GM19043 (cell line): ENCODE results near the gene FGFR4.

Experiments
- ATAC-seq: cut with Tn5 transposase; IDR thresholded peaks from one replicate; pipeline ENCODE4 v1.9.1; 2021; ENCODE audit warnings: low read depth; ENCODE audit not compliant: unreplicated experiment

FGFR4 gene

DNA sequence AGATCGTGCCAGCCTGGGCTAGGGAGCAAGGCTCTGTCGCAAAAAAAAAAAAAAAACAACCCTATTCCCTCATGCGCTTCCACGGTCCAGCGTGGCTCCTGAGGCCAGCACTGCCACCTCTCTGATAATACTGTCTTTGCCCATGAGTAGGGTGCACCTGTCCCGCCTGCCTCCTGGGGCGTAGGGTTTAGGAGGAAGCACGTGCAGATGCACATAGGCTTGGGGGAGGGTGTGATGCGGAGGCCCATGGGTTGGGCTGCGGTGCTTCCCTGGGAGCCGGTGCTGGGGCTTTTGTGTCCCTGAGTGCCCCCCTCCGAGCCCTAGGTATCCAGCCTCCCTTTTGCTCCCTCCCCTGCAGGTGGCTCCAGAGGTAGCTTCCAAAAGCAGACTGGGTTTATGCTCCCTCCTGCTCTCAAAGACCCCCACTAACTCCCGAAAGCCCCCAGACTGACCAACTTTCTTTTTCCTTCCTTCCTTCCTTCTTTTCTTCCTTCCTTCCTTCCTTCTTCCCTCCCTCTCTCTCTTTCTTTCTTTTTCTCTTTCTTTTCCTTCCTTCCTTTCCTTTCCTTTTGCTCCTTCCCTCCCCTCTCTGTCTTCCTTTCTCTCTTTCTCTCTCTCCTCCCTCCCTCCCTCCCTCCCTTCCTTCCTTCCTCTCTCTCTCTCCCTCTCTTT is 12.8 kb downstream of the FGFR4 start:
- no peak for ATAC-seq

DNA sequence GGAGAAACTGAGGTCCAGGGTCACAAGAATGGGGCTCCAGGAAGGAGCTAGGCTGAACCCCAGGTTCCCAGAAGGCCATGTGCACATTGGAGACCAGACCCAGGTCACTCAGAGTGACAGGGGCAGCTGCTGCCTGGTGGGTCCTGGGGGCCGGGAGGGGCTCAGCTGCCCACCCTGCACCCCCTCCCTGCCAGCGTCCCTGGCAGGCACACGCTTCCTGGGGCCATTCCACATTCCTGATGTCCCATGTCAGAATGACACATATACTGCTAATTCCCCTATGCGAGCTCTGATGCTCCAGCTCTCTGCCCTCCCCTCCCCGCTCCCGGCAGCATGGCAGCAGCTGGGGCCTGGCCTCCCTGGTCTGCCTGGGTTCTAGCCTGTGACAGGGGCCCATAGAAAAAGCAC is 14.0 kb downstream of the FGFR4 start:
- no peak for ATAC-seq

DNA sequence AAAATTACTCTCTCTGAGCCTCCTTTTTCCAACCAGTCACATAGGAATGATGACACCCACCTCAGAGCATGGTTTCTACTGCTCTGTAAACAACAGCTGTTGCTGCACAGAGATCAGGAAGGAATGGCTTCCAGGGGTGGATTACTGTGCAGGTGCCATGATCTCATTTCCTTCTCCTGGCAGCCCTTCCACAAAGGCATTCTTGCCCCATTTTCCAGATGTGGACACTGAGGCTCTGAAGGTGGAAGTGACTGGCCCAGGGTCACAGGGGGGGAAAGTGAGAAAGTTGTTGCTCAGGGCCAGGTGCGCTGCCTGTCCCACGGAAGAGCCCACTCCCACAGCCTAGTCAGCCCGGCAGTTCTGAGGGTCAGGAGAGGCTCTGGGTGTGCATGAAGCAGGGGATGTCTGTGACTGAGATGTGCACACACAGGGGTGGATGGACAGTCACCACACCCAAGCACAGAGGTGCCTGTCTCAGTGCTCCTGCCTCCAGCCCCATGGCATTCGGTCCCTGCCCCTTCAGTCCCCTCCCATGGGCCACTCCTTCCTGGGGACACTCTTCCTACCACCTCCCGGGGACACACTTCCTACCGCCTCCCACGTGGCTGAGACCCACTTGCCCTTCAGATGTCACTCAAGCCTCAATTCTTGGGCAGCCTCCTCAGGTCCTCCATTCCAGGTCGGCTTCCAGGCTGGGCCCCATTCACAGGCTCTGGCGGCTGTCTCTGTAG is 17.0 kb downstream of the FGFR4 start:
- no peak for ATAC-seq

DNA sequence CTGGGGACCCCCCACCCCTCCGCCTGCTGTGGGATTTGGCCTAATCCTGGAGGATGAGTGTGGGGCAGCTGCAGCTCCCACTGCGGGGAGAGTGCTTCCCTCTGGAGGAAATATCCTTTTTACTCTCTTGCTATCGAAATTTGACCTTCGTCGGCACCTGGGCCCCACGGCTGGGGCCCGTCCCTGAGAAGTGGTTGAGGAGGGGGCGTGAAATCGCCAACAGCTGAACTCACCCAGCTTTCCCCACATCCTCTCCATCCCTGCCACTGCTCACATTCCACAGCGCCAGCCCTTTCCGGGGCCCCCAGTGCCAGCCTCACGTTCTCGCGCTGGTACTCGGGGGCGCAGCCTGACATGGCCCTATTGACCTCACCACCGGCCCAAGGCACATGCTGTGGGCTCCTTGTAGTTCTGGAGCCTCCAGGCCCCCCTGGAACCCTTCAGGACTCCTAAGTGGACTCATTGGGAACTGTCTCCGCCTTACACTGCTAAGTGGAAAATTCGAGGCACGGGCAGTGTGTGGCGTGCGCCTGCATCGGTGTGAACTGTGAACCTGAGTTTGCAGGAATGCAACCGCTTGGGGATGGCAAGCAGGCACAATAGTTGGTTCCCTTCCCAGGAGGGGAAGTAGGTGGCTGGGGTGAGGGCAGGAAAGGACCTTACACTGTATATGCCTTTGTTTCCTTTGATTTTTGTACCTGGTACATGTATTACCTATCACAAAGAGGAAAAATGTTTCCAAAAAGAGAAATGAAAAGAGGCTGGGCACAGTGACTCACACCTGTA is 19.2 kb downstream of the FGFR4 start:
- ATAC-seq: no peak

DNA sequence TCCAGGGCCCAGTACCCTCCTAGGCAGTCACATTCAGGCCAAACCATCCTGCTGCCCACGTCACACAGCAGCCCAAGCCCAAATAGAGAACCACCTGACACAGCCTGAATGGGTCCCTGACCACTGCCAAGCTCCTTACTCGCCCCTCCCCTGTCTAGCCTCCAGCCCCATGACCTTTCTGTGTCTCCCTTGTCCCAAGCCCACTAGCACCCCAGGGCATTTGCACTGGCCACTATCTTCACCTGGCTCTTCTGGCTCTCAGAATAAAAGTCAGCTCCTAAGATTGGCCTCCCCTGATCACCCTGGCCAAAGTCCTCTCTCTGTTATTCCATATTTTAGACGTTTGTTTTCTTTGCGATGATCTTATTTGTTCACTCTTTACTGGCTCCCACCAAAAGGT is 20.4 kb downstream of the FGFR4 start:
- no peak for ATAC-seq

DNA sequence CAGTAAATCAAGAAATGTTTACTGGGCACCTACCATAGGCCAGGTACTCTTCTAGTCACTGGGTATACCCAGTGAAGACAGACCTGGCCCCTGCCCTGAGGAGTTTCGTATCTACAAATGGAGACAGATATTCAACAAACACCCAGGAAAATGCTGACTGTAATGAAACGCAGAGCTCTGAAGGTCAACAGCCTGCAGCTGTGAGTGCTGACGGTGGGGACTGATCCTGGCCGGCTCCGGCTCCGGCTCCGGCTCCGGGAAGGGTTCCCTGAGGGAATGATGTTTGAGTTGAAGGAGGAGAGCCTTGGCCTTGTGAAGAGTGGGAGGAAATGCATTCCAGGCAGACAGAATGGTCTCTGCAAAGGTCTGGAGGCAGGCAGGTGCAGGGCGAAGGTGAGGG is 23.1 kb downstream of the FGFR4 start:
- ATAC-seq: no peak

DNA sequence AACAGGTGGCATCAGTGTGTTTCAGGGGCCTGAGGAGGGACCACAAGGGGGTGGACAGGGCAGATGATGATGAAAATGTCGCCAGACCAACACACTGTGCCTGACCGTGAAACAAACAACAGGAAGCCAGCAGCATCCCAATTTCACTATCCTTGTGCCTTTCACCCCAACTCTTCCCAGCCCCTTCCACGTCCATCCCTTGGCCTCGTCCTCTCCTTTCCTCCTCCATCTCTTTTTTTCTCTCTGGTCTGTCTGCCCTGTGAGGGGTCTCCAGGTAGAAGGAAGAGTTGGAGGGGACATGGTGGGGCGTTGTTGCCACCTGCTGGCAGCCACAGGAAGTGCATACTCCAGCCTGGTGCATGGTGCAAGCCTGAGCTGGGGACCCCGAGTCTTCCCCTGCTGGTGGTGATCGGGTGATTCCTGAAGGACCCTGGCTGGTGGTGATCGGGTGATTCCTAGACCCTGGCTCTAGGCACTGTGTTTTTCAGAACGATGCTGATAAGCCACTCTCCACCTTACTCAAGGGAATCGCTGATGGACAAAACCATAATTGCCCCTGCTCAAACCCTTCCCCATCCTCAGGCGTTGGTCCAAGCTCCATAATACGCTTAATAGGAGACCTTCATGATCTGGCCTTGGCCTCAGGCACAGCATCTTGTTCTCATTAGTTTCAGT is 25.1 kb downstream of the FGFR4 start:
- ATAC-seq: no peak

DNA sequence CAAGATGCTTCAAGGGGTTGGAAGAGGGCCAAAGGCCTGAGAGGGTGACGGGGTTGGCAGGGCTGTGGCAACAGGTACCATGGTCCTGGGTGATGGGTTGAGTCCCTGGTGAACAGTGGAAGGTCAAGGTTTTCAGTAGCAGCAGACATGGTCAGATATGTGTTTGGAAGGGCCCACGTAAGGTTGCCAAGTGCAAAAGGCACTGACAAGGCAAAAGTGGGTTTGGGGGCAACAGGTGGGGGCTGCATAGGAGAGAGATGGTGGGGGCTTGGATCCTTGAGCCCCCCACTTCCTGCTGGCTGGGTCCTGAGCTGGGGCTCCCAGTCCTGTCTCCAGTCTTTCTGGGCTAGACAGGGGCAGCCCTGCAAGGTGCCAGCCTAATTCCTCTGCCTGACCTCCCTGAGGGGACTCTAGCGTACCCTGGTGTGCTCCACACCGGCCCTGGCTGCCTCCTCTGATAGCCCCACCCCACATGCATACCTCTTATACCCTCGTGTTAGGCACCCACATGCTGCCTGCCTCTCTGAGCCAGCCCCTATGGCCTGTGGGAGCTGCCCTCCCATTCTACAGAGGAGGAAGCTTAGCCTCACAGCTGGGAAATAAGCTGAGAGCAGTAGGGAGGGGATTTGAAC is 26.0 kb downstream of the FGFR4 start:
- no peak for ATAC-seq

DNA sequence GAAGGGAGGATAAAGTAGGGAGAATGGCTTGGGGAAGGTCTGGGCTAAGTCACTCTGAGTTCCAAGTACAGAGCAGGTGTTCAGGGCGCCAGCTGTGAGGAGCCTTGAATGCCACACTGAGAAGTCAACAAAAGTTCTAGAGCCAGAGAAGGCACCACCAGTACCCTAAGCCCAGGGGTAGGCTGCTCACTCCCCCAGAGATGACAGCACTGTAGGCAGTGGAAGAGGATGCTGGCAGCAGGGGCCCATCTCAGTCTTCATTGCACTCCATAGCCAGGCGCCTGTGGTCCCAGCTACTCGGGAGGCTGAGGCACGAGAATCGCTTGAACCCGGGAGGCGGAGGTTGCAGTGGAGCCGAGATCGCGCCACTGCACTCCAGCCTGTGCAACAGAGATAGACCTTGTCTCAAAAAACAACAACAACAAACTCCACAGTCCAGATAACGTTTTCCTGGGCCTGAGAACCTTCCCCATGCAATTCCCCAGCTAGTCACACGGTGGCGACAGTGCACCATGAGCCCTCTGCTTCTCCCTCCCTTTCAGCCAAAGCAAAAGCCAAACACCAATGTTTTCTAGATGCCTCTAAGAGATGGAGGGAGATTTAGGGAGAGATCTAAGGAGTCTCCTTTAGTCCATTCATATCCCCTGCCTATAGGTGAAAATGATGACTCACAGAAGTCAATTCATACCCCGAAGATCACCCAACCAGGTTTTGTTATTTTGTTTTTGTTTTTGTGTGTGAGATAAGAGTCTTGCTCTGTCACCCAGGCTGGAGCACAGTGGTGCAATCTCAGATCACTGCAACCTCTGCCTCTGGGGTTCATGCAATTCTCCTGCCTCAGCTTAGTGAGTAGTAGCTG is 27.1 kb downstream of the FGFR4 start:
- ATAC-seq: no peak

DNA sequence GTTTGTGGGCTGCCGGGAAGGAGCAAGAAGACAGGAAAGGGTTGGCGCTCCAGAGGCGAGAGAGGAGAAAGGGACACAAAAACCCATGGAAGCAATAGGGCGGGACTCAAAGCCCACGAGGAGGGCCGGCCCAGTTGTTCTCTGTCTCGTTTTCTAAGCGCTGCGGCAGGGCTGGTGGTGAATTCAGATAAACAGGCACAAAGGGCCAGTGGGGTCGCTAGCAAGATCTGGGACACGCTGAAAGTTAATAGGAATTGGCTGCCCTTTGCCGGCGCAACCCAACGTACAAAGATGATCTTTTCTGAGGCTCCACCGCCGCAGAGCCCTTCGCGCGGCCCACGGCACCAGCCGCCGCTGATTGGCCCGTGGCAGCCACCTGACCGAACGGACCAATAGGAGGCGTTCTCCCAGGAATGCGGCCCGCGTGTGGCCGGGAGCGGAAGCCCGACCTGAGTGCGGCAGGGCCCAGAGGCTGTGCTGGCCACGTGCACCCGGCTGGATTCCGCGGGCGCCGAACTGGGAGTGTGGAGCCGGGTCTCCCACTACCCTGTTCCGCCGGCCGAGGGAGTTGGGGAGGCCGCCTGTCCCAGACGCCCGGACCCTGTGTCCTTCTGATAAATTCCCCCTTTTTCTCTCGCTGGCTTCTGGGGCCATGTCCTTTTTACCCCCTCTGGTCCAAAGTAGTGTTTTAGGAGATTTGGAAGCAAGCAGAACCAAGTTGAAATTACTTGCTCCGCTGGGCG is 30.1 kb downstream of the FGFR4 start:
- no peak for ATAC-seq

DNA sequence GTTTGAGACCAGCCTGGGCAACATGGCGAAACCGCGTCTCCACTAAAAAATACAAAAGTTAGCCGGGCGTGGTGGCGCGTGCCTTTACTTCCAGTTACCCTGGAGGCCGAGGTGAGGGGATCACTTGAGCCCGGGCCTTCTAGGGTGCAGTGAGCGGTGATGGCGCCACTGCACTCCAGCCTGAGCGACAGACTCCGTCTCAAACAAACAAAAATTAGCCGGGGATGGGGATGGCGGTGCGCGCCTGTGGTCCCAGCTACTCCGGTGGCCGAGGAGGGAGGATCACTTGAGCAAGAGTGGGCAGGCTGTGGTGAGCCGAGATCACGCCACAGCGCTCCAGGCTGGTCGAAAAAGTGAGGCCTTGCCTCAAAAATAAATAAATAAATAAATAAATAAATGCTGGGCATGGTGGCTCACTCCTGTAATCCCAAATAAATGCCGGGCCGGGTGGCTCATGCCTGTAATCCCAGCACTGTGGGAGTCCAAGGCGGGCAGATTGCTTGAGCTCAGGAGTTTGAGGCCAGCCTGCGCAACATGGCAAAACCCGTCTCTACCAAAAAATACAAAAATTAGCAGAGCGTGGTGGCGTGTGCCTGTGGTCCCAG is 30.8 kb downstream of the FGFR4 start:
- no peak for ATAC-seq

DNA sequence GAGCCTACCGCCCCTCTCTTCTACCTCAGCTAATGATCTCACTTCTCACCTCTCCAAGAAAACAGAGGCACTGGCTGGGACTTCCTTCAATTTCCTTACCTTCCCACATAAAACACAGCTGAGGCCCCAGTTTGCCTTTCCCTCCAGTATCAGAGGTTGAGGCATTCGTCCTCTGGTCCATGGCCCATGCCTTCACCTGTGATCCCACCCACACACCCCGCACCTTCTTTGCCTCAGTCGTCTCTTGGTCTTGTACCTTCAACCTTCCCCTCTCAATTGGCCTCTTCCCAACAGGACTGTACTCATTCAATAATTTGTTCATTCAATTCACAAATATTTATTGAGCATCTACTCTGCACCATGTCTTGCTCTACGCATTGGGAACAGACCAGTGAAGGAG is 35.9 kb downstream of the FGFR4 start:
- ATAC-seq: no peak

DNA sequence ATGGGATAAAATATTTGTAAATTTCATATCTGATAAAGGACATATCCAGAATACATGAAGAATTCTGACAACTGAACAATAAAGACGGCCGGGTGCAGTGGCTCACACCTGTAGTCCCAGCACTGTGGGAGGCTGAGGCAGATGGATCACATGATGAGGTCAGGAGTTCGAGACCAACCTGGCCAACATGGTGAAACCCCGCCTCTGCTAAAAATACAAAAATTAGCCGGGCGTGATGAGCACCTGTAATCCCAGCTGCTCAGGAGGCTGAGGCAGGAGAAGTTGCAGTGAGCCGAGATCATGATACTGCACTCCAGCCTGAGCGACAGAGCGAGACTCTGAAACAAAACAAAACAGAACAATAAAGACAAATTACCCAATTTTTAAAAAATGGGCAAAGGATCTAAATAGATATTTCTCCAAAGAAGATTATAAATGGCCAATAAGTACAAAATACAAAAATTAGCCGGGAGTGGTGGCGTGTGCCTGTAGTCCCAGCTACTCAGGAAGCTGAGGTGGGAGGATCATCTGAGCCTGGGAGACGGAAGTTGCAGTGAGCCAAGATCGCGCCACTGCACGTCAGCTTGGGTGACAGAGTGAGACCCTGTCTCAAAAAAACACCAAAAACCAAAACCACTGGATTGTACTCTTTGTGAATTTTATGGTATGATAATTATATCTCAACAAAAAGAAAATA is 37.2 kb downstream of the FGFR4 start:
- ATAC-seq: peak; percentile 56

DNA sequence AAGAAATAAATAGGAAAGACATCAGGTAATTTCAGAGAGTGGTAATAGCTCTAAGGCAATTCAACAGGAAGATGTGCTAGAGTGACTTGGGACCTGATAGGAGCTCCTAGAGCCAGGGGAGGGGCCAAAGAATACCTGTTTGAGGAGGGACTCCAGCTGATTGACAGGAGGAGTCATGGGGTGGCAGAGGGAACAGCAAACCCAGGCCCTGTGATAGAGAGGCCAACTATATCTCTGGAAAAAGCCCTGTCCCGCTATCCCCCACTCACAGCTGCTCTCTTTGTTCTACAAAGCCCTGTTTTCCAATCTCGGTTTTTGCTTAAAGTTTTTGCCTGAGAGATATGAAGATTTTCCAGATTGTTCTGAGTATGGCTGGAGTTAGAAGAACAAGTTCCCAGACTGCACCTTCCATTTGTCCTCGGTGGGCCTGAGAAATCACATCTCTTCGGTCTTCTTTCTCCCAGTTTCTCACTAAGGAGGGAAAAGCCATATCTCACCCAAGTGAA is 37.8 kb downstream of the FGFR4 start:
- peak; percentile 71 for ATAC-seq

DNA sequence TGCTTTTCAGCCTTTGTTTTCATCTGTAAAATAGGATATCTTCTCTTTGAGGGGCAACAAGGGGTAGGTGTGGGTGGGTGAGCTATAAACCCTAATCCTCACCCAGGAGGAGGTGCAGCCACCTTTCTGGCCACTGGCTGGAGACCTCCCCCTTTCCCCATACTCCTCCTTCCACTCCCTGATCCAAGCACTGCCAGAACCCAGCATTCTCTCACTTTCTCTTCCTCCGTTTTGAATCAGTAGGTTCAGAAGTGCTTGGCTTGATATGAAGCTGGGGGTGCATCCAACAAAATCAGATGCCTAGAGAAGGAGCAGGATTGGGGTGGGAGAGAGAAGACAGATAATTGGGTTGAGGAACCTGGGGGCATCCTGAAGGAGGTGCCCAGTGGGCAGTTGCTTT is 40.1 kb downstream of the FGFR4 start:
- ATAC-seq: no peak

DNA sequence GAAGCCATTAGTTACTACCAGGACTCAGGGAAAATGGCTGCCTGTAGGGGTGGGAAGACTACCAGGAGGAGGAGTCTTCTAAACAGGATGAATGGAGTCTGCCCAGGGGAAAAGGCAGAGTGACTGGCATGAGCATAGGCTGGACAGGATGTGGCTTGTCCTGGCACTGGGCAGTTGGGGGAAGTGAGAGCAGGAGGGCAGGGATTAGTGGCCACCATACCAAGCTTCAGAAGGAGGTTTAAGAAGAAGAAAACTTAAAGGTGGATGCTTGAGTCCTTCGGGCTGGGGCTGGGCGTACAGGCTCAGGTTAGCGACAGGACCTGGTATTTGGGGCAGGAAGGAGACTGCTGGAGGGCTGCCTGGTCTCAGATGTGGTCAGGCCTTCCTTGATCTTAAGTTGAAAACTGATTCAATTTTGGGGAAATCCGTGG is 41.9 kb downstream of the FGFR4 start:
- no peak for ATAC-seq

DNA sequence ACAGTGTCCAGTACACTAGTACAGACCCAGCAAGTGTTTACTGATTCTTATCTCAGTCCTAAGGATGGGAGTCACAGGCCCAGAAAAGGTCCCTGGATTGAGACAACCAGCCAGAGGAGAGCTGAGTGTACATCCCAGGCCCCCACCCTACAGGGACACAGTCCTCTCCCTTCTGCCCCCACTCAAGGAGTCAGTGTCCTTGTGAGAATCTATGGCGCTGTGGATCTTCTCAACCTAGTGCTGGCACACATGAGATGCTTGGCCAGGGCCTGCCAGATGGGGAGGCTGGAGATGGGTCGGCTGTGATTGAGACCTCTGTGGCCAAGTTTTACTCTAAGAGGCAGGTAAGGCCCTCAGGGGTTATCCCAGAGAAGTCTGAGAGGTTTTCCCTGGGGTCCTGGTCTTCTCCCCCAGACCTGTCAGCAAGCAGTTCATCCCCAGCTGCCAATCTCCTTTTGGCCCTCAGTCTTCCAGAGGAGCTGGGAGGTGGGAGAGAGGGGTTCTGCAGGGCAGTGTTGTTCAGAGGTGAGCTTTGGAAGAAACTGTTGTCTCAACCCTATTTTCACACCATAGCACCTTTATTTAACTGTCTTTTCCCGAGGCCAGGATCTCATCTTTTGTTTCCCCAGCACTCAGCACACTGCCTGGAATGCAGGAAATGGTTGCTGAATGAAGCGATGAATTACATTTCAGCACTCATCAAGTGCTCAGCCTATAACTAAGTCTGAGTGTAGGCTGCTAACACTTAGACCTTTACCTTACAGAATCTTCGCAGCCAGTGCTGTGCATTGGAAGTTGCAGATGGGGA is 43.7 kb downstream of the FGFR4 start:
- ATAC-seq: no peak
